ENCODE results near the gene ITGB2. TPM values are rescaled to one million over a fixed set of nuclear protein-coding genes. Genes with fewer than 3 reads are reported as not detected.

ITGB2 gene
- total and polyA plus RNA-seq, 2 donors from 2014 or later, result 9.5 to 111 TPM

DNA sequence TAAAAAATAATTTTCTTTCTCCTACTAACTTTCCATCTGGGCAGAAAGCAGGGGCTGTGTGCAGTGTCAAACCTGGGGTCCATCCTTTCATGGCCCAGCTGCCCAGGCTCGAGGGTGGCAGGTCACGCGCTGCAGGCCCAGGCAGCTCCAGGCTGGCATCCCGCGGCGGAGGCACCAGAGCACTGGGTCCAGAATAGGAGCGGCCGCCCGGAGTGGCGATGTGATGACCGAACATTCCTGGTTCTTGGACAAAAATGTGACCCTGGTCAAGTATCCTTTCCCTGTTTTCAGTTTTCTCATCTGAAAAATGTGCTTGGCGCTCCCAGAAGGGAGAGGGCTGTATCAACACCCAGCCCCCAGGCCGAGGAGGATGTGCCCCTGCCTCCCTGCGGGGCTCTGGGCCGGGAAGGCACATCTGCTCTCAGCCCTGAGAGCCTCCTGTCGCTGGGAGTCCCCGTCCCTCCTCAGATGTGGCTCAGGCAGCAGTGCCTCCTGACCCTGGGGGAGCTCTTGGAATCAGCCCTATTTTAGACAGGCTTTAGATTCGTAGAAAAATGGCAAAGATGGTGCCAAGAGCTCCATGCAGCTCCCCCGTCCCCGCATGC is 48.5 kb upstream of the ITGB2 start:
- Histone ChIP-seq H3K9ac (ENCODE audit: low read length in 3 of 3) (no peak overlapping the region), H3K9me3 (ENCODE audit: control insufficient read depth in 2 of 3, insufficient read depth in 1 of 3, low read length in 3 of 3) (no peaks in the 10 kb centered on the region), H3K4me1 (ENCODE audit: control insufficient read depth in 2 of 3, insufficient read depth in 2 of 3, low read depth in 1 of 3, low read length in 3 of 3) (peaks cover 0 to 25% (median 0%) of the 10 kb centered on the region in 3 donors), H3K27me3 (ENCODE audit: control insufficient read depth, insufficient read depth, low read length) (no peaks in the 10 kb centered on the region), H3K36me3 (ENCODE audit: control insufficient read depth in 2 of 3, insufficient read depth in 3 of 3, low read length in 3 of 3) (peaks cover 0 to 3% (median 0%) of the 10 kb centered on the region in 3 donors), H3K27ac (ENCODE audit: low read depth in 2 of 2, low read length in 2 of 2) (peak overlapping the region; percentile 7 to 60), H3K4me3 (ENCODE audit: low read length in 3 of 3) (no peak overlapping the region)
- intact Hi-C loops (cut with DNase I), result no loop called here
- FAIRE-seq, result no peak
- TF ChIP-seq, protein P1, sequence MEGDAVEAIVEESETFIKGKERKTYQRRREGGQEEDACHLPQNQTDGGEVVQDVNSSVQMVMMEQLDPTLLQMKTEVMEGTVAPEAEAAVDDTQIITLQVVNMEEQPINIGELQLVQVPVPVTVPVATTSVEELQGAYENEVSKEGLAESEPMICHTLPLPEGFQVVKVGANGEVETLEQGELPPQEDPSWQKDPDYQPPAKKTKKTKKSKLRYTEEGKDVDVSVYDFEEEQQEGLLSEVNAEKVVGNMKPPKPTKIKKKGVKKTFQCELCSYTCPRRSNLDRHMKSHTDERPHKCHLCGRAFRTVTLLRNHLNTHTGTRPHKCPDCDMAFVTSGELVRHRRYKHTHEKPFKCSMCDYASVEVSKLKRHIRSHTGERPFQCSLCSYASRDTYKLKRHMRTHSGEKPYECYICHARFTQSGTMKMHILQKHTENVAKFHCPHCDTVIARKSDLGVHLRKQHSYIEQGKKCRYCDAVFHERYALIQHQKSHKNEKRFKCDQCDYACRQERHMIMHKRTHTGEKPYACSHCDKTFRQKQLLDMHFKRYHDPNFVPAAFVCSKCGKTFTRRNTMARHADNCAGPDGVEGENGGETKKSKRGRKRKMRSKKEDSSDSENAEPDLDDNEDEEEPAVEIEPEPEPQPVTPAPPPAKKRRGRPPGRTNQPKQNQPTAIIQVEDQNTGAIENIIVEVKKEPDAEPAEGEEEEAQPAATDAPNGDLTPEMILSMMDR (IDR thresholded peaks at IDR 0.05; ENCODE audit: borderline replicate concordance, extremely low read depth, insufficient read depth), result no peak
- no peak for DNase-seq

DNA sequence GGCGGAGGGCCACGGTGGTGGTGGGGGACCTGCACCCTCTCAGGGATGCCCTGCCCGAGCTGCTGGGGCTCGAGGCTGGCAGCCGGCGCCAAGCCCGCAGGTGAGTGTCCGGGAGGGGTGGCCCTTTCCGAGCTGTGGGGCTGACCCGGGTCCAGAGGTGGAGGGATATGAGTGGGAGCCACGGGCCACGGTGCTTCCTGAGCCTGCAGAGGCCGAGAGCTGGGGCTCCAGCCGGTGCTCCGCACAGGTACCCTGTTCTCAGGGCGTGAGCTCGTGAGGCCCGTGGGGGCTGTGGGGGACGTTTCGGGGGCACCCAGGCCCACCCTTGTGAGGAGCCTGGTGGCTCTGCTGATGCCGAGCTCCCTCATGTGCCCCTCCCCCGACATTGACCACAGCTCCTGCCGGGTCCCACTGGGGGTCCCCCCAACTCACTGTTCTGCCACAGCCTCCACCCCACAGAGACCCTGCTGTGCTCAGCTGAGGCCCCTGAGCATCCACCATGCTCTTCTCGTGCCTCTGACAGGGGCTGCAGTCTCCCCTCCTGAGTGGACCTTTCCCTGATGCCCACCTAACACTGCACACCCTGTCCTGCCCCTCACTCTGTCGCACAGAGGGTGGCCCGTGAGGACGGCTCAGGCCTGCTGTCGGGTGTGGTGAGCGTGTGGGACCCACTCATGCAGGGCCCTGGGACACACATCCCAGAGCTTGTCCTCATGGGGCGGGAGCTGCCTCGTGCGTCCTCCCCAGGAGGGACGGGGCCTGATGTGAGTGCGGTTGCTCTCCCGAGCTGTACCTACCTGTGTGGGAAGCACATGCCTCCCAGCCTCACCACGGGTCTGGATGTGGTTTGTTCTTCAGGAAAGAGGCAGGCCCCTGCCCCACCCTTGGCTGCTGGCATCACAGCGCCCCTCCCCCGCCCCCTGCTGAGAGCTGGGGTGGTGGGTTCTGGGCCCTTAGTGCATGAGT is 46.7 kb upstream of the ITGB2 start:
- H3K27ac ChIP-seq (ENCODE audit: low read depth in 2 of 2, low read length in 2 of 2), result no peak overlapping the region
- TF ChIP-seq, protein P1 (IDR thresholded peaks at IDR 0.05; ENCODE audit: borderline replicate concordance, extremely low read depth, insufficient read depth), result no peak
- peaks cover 0 to 8% (median 0%) of the 10 kb centered on the region in 3 donors for H3K36me3 ChIP-seq (ENCODE audit: control insufficient read depth in 2 of 3, insufficient read depth in 3 of 3, low read length in 3 of 3)
- no peaks in the 10 kb centered on the region for H3K9me3 ChIP-seq (ENCODE audit: control insufficient read depth in 2 of 3, insufficient read depth in 1 of 3, low read length in 3 of 3)
- H3K9ac ChIP-seq (ENCODE audit: low read length in 3 of 3), result no peak overlapping the region
- FAIRE-seq (no peak), DNase-seq (peak in 1 of 5 donors; percentile 77)
- H3K4me1 ChIP-seq (ENCODE audit: control insufficient read depth in 2 of 3, insufficient read depth in 2 of 3, low read depth in 1 of 3, low read length in 3 of 3), result peaks cover 0 to 25% (median 3%) of the 10 kb centered on the region in 3 donors
- no peak overlapping the region for H3K4me3 ChIP-seq (ENCODE audit: low read length in 3 of 3)
- intact Hi-C loops (cut with DNase I), result no loop called here
- H3K27me3 ChIP-seq (ENCODE audit: control insufficient read depth, insufficient read depth, low read length), result no peaks in the 10 kb centered on the region

DNA sequence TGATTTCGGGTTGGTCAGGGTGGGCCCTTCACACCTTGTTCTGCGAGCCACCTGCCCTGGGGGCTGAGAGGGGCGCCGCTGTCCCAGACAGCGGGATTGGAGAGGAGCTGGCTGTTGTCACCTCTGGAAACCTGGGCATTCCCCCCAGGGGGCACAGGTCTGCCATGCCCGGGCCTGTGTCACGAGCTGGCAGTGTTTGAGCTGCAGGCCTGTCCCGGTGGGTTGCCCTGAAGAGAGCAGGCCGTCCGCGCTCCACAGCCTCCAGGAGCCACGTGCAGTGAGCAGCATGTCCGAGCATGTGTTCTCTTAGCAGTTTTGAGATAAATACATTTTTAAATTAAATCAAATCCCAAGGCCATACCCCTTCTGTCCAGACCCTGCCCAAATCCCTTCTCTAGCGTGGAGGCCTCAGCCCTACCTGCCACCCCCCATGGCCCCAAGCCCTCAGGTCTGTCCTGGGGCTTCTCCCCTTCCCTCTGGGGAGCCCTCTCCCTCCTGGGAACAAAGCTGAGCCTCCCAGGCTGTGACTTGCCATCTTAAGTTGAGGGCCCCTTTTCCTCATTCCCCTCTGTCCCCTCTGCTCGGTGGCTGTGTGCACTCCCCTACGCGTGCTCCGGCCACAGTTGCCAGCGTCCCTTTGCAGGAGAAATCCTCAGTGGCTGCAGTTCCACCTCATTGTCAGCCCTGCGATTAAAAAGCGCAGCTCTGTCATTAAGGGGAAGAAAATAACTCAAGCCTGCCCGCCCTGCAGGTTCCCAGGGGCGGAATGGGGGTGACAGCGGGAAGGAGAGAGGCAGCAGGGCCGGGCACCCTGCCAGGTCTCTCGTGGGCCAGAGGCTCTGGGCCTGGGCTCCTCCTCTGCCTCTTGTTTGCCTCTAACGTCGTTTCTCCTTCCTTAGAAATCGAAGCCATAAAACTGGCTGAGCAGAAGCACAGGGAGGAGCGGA is 45.7 kb upstream of the ITGB2 start:
- peaks cover 0 to 25% (median 3%) of the 10 kb centered on the region in 3 donors for H3K4me1 ChIP-seq (ENCODE audit: control insufficient read depth in 2 of 3, insufficient read depth in 2 of 3, low read depth in 1 of 3, low read length in 3 of 3)
- intact Hi-C loops (cut with DNase I), result no loop called here
- no peak overlapping the region for H3K4me3 ChIP-seq (ENCODE audit: low read length in 3 of 3)
- TF ChIP-seq, protein P1 (IDR thresholded peaks at IDR 0.05; ENCODE audit: borderline replicate concordance, extremely low read depth, insufficient read depth), result no peak
- no peak overlapping the region for H3K9ac ChIP-seq (ENCODE audit: low read length in 3 of 3)
- FAIRE-seq (no peak), DNase-seq (peak in 2 of 5 donors; percentile 61 to 89)
- no peak overlapping the region for H3K27ac ChIP-seq (ENCODE audit: low read depth in 2 of 2, low read length in 2 of 2)
- H3K27me3 ChIP-seq (ENCODE audit: control insufficient read depth, insufficient read depth, low read length), result no peaks in the 10 kb centered on the region
- H3K9me3 ChIP-seq (ENCODE audit: control insufficient read depth in 2 of 3, insufficient read depth in 1 of 3, low read length in 3 of 3), result no peaks in the 10 kb centered on the region
- H3K36me3 ChIP-seq (ENCODE audit: control insufficient read depth in 2 of 3, insufficient read depth in 3 of 3, low read length in 3 of 3), result peaks cover 0 to 11% (median 0%) of the 10 kb centered on the region in 3 donors

Measured in kidney (tissue), 14 donors.